ENCODE data around the gene LPP. TPM values are rescaled to one million over a fixed set of nuclear protein-coding genes. Genes with fewer than 3 reads are reported as not detected.

LPP gene
- total RNA-seq, 1 experiment from 2014 or later = 54.0 TPM

DNA sequence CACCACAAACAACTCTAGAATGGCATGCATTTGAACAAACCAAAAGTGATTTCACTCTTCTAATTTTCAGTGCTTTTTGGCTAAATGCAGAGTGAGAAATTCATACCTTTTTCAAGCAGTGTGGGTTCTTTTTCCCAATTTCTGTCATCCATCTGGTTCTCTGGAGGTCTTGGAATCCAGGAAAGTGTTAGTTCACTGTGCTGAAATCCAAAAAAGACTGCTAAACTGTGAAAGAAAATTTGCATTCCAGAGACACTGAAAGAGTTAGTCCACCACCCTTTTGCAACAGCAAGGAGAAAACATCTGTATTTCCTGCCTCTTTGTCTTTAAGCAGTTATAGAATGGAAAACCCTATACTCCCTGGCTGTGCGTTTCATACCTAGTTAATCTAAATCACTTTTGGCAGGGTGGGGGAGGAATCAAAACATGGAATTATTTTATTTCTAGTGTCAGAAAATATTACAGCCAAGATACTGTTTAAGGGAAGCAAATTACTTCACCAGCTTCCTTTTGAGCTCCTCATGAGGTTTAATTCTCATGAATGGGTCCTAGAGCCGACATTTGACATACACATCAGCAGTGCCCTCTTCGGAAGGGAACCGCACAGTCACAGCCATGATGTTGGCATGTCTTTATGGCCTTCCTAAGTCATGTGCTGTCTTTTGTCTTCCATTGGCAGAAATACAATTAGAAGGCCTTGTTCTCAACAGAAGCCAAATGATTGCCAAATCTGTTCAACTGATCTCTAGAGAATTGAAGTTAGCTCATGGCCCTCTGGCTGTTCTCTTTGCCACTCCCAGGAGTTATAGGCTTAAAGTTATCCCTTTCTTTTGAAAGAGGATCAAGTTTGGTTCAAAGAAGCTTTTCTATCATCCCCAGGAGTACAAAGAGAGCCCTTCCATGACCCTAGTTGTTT lies 700.2 kb downstream of the LPP start:
- DNase-seq (ENCODE audit: low read depth, low spot score) (no peak), ATAC-seq (no peak)
- H2AFZ ChIP-seq (ENCODE audit: low read depth, low read length, poor library complexity, severe bottlenecking) = no peak overlapping the region
- ChIA-PET POLR2A (no interaction called here), RAD21 (ENCODE audit: low non-redundant PET in 1 of 2, low total read pairs in 2 of 2, uncharacterized antibody in 2 of 2, unreplicated experiment in 2 of 2) (no interaction called here), CTCF (no interaction called here)
- H3K4me3 ChIP-seq (replicated peaks in 1 of 2; ENCODE audit: low read depth in 1 of 2, low read length in 2 of 2) = no peak overlapping the region
- no peaks in the 10 kb centered on the region; the same call in 1 of the 2 replicates for H3K9me2 ChIP-seq (ENCODE audit: insufficient read depth)
- no peaks in the 10 kb centered on the region for H4K20me1 ChIP-seq (ENCODE audit: insufficient read depth)
- H3K36me3 ChIP-seq (ENCODE audit: control insufficient read depth in 1 of 2, insufficient read depth in 2 of 2, low read length in 2 of 2) = no peaks in the 10 kb centered on the region
- intact Hi-C loops (cut with micrococcal nuclease) = no loop called here
- H3K27ac ChIP-seq (ENCODE audit: low read depth, low read length) = no peak overlapping the region
- no TSS peak for BruUV-seq (replicated peaks)
- no peaks in the 10 kb centered on the region for H3K9me3 ChIP-seq (ENCODE audit: control insufficient read depth in 1 of 2, insufficient read depth in 1 of 2, low read depth in 1 of 2, low read length in 2 of 2)
- no peaks in the 10 kb centered on the region for H3K79me2 ChIP-seq (ENCODE audit: insufficient read depth, low read length)
- no peaks in the 10 kb centered on the region for H3K4me1 ChIP-seq (ENCODE audit: control insufficient read depth in 1 of 2, insufficient read depth in 2 of 2, low read length in 2 of 2)
- H3K4me2 ChIP-seq (ENCODE audit: low read length) = no peak overlapping the region
- H3K27me3 ChIP-seq (ENCODE audit: insufficient read depth, low read length) = no peaks in the 10 kb centered on the region
- TF ChIP-seq ZFX (IDR thresholded peaks at IDR 0.05) = no peak
- TF ChIP-seq SP1 (IDR thresholded peaks at IDR 0.05; ENCODE audit: low read depth) = no peak
- TF ChIP-seq CEBPB (IDR thresholded peaks at IDR 0.05; ENCODE audit: low read depth) = no peak
- no peak for TF ChIP-seq SIN3A (IDR thresholded peaks at IDR 0.05; ENCODE audit: low read depth)
- no peak for TF ChIP-seq JUND (IDR thresholded peaks at IDR 0.05)
- TF ChIP-seq EZH2phosphoT487 (IDR thresholded peaks at IDR 0.05; ENCODE audit: borderline replicate concordance) = no peak
- no peak for TF ChIP-seq POLR2A (IDR thresholded peaks at IDR 0.05; ENCODE audit: borderline replicate concordance, extremely low read depth, insufficient read depth, insufficient read length)
- TF ChIP-seq, protein P1, sequence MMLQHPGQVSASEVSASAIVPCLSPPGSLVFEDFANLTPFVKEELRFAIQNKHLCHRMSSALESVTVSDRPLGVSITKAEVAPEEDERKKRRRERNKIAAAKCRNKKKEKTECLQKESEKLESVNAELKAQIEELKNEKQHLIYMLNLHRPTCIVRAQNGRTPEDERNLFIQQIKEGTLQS (IDR thresholded peaks at IDR 0.05) = no peak
- TF ChIP-seq ZNF274 (IDR thresholded peaks at IDR 0.05; ENCODE audit: low read depth, low read length) = no peak
- no peak for TF ChIP-seq POLR2AphosphoS5 (IDR thresholded peaks at IDR 0.05; ENCODE audit: low read depth, low read length)
- no peak for TF ChIP-seq EGR1 (IDR thresholded peaks at IDR 0.05; ENCODE audit: low read depth)
- no peak for TF ChIP-seq TCF7L2 (IDR thresholded peaks at IDR 0.05; ENCODE audit: borderline replicate concordance, extremely low read depth, insufficient read depth, insufficient read length)
- TF ChIP-seq, protein P2, sequence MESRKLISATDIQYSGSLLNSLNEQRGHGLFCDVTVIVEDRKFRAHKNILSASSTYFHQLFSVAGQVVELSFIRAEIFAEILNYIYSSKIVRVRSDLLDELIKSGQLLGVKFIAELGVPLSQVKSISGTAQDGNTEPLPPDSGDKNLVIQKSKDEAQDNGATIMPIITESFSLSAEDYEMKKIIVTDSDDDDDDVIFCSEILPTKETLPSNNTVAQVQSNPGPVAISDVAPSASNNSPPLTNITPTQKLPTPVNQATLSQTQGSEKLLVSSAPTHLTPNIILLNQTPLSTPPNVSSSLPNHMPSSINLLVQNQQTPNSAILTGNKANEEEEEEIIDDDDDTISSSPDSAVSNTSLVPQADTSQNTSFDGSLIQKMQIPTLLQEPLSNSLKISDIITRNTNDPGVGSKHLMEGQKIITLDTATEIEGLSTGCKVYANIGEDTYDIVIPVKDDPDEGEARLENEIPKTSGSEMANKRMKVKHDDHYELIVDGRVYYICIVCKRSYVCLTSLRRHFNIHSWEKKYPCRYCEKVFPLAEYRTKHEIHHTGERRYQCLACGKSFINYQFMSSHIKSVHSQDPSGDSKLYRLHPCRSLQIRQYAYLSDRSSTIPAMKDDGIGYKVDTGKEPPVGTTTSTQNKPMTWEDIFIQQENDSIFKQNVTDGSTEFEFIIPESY (IDR thresholded peaks at IDR 0.05; ENCODE audit: extremely low read depth, insufficient replicate concordance, low read length) = no peak
- TF ChIP-seq, protein P3, sequence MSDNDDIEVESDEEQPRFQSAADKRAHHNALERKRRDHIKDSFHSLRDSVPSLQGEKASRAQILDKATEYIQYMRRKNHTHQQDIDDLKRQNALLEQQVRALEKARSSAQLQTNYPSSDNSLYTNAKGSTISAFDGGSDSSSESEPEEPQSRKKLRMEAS (IDR thresholded peaks at IDR 0.05) = no peak
- TF ChIP-seq EZH2 (IDR thresholded peaks at IDR 0.05) = no peak
- TF ChIP-seq RAD21 (IDR thresholded peaks at IDR 0.05; ENCODE audit: low read depth) = no peak
- TF ChIP-seq, protein P4, sequence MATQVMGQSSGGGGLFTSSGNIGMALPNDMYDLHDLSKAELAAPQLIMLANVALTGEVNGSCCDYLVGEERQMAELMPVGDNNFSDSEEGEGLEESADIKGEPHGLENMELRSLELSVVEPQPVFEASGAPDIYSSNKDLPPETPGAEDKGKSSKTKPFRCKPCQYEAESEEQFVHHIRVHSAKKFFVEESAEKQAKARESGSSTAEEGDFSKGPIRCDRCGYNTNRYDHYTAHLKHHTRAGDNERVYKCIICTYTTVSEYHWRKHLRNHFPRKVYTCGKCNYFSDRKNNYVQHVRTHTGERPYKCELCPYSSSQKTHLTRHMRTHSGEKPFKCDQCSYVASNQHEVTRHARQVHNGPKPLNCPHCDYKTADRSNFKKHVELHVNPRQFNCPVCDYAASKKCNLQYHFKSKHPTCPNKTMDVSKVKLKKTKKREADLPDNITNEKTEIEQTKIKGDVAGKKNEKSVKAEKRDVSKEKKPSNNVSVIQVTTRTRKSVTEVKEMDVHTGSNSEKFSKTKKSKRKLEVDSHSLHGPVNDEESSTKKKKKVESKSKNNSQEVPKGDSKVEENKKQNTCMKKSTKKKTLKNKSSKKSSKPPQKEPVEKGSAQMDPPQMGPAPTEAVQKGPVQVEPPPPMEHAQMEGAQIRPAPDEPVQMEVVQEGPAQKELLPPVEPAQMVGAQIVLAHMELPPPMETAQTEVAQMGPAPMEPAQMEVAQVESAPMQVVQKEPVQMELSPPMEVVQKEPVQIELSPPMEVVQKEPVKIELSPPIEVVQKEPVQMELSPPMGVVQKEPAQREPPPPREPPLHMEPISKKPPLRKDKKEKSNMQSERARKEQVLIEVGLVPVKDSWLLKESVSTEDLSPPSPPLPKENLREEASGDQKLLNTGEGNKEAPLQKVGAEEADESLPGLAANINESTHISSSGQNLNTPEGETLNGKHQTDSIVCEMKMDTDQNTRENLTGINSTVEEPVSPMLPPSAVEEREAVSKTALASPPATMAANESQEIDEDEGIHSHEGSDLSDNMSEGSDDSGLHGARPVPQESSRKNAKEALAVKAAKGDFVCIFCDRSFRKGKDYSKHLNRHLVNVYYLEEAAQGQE (IDR thresholded peaks at IDR 0.05; ENCODE audit: low read depth) = no peak
- no peak for TF ChIP-seq YY1 (IDR thresholded peaks at IDR 0.05; ENCODE audit: extremely low read depth, insufficient replicate concordance, low read depth, low read length)
- TF ChIP-seq SRF (IDR thresholded peaks at IDR 0.05; ENCODE audit: low read depth) = no peak
- TF ChIP-seq ELF1 (IDR thresholded peaks at IDR 0.05; ENCODE audit: borderline replicate concordance, low read depth) = no peak
- no peak overlapping the region for H3K9ac ChIP-seq (ENCODE audit: low read length)
